K562 (cell line): ENCODE data around the gene DNAI1. TPM values are rescaled to one million over a fixed set of nuclear protein-coding genes. Genes with fewer than 3 reads are reported as not detected.

Source experiments
- ATAC-seq: fragments of 200-7000 bp; cut with Tn5 transposase; 3 replicates; pipeline ENCODE4 v1.9.1; 2020; ENCODE audit warnings: moderate library complexity
- BruUV-seq: library from RNA; stranded (reverse); fragments of 400-500 nt; replicated peaks from 2 replicates; lab custom pipeline; 2021; lab: Mats Ljungman, UMichigan
- CTCF ChIA-PET: fragments of 300-600 bp; formaldehyde crosslinking; extraction: SDS; loops from one replicate; lab custom pipeline; 2021; ENCODE audit warnings: low intra/inter-chr PET ratio; lab: Yijun Ruan, JAX
- POLR2A ChIA-PET: fragments of 300-600, 350-650 bp; sonication (Branson Sonifier 250); formaldehyde crosslinking; extraction: SDS; loops from one replicate; lab custom pipeline; 2021; ENCODE audit warnings: antibody characterized with exemption, inconsistent platforms; lab: Yijun Ruan, JAX
- DNase-seq, 4 experiments: peaks; one replicate each; pipeline versions ENCODE4 v3.0.0 to v3.0.0-alpha.2; 2011 to 2018; ENCODE audit warnings: low spot score in 3 of 4, mixed read lengths in 3 of 4; ENCODE audit errors: extremely low read depth in 1 of 4
- FAIRE-seq: peaks from 2 replicates; lab custom pipeline; 2011; peaks lifted over from hg19 to GRCh38; lab: Jason Lieb, UNC
- H2AFZ ChIP-seq: 2 replicates; pipeline ENCODE4 v1.6.0; 2011; ENCODE audit warnings: low read depth, low read length, control low read depth, inconsistent platforms
- H3K27ac ChIP-seq: fragments of 200-600 bp; 3 replicates; pipeline ENCODE4 v1.8.0; 2011; ENCODE audit warnings: low read depth, mild to moderate bottlenecking, control low read depth, inconsistent platforms, low read length, moderate library complexity, mixed read lengths; ENCODE audit errors: extremely low read depth
- H3K27me3 ChIP-seq, 2 experiments: fragments of 300-600 bp in 1 of 2; 2 replicates in 1 of 2; 3 replicates in 1 of 2; pipeline versions ENCODE4 v1.6.0 to v1.8.0; 2011; ENCODE audit warnings: inconsistent platforms in 2 of 2, low read length in 2 of 2, mild to moderate bottlenecking in 1 of 2, mixed read lengths in 1 of 2, moderate library complexity in 1 of 2; ENCODE audit not compliant: control insufficient read depth in 2 of 2, insufficient read depth in 2 of 2
- H3K36me3 ChIP-seq: fragments of 300-600 bp; 3 replicates; pipeline ENCODE4 v1.8.0; 2011; ENCODE audit warnings: mild to moderate bottlenecking, low read length, inconsistent platforms; ENCODE audit not compliant: control insufficient read depth, insufficient read depth
- H3K4me1 ChIP-seq, 2 experiments: fragments of 200-600 bp in 1 of 2; replicated peaks in 1 of 2; 2 replicates in 1 of 2; 3 replicates in 1 of 2; pipeline versions ENCODE4 v1.5.1 to v1.8.0; 2011; ENCODE audit warnings: inconsistent platforms in 2 of 2, low read length in 2 of 2, mild to moderate bottlenecking in 1 of 2, mixed read lengths in 1 of 2, moderate library complexity in 1 of 2; ENCODE audit not compliant: control insufficient read depth in 2 of 2, insufficient read depth in 2 of 2
- H3K4me2 ChIP-seq: 2 replicates; pipeline ENCODE4 v1.6.1; 2011; ENCODE audit warnings: low read length, control low read depth, inconsistent platforms, mixed read lengths; ENCODE audit not compliant: insufficient read depth
- H3K4me3 ChIP-seq: fragments of 200-600 bp; sonication (generic), shearing (Covaris generic); 2 replicates; pipeline ENCODE4 v1.5.1; 2016; ENCODE audit warnings: control low read depth, inconsistent platforms
- H3K79me2 ChIP-seq: fragments of 200-600 bp; 3 replicates; pipeline ENCODE4 v1.8.0; 2011; ENCODE audit warnings: low read length, inconsistent platforms; ENCODE audit not compliant: control insufficient read depth, insufficient read depth
- H3K9ac ChIP-seq, 2 experiments: 2 replicates each; pipeline versions ENCODE4 v1.6.0 to v1.6.1; 2011; ENCODE audit warnings: low read depth in 2 of 2, low read length in 2 of 2, control low read depth in 1 of 2, inconsistent platforms in 1 of 2, mild to moderate bottlenecking in 1 of 2, mixed read lengths in 1 of 2; ENCODE audit not compliant: insufficient read depth in 1 of 2
- H3K9me1 ChIP-seq: one replicate; pipeline ENCODE4 v1.6.0; 2011; ENCODE audit warnings: inconsistent platforms, mild to moderate bottlenecking, low read length, moderate library complexity; ENCODE audit not compliant: control insufficient read depth, insufficient read depth
- H3K9me3 ChIP-seq: replicated peaks from 2 replicates; pipeline ENCODE4 v1.5.1; 2011; ENCODE audit warnings: low read depth, low read length, inconsistent platforms; ENCODE audit not compliant: control insufficient read depth, insufficient read depth
- H4K20me1 ChIP-seq: replicated peaks from 2 replicates; pipeline ENCODE4 v1.6.1; 2011; ENCODE audit warnings: low read length, inconsistent platforms, mixed read lengths; ENCODE audit not compliant: control insufficient read depth, insufficient read depth
- ESRRB ChIP-seq: fragments of 250-450 bp; sonication (Bioruptor Pico); IDR thresholded peaks from 2 replicates; pipeline ENCODE4 v1.5.0; 2020; ENCODE audit warnings: mild to moderate bottlenecking, moderate library complexity, borderline replicate concordance
- GTF2F1 ChIP-seq: IDR thresholded peaks from 2 replicates; pipeline ENCODE4 v1.6.1; 2011; ENCODE audit warnings: low read depth, low read length, improper control_type of control experiment
- MBD2 ChIP-seq: sonication (generic); IDR thresholded peaks from 2 replicates; pipeline ENCODE4 v1.6.1; 2016; ENCODE audit warnings: low read depth, borderline replicate concordance
- POLR2AphosphoS5 ChIP-seq: IDR thresholded peaks from 2 replicates; pipeline ENCODE4 v1.6.1; 2011; ENCODE audit warnings: mild to moderate bottlenecking, low read depth, low read length, moderate library complexity; ENCODE audit not compliant: control insufficient read depth, insufficient read depth
- SOX6 ChIP-seq: fragments of 450-650 bp; IDR thresholded peaks from 2 replicates; pipeline ENCODE4 v1.6.1; 2014; ENCODE audit warnings: mild to moderate bottlenecking
- SP1 ChIP-seq: sonication (generic); formaldehyde crosslinking; IDR thresholded peaks from 2 replicates; pipeline ENCODE4 v1.8.1; 2022; ENCODE audit warnings: mild to moderate bottlenecking, missing genetic modification reagents
- TOE1 ChIP-seq, 2 experiments: fragments of 450-650 bp in 1 of 2; sonication (generic) in 1 of 2; formaldehyde crosslinking in 1 of 2; IDR thresholded peaks; 2 replicates each; pipeline versions ENCODE4 v1.7.1 to v1.8.0; 2016 to 2022; ENCODE audit warnings: borderline replicate concordance in 2 of 2, mild to moderate bottlenecking in 2 of 2, antibody characterized with exemption in 1 of 2, inconsistent platforms in 1 of 2, low read depth in 1 of 2, missing genetic modification reagents in 1 of 2, moderate library complexity in 1 of 2
- ZBTB8A ChIP-seq: fragments of 450-650 bp; IDR thresholded peaks from 2 replicates; pipeline ENCODE4 v1.6.1; 2018; ENCODE audit warnings: mild to moderate bottlenecking, moderate library complexity; ENCODE audit not compliant: partially characterized antibody
- WGBS: fragments of 100-300 bp; shearing (Covaris generic); methylation state at CpG from one replicate; pipeline ENCODE4 v1.1.6; 2016; ENCODE audit warnings: low coverage, mixed read lengths; ENCODE audit not compliant: insufficient coverage; ENCODE audit errors: missing lambda C conversion rate; 5-methylcytosine and 5-hydroxymethylcytosine counted together
- in situ Hi-C: fragments of 300-500 bp; cut with MboI; formaldehyde crosslinking; loops from 4 replicates; pipeline ENCODE4 v1.15.0; 2018; ENCODE audit warnings: inconsistent platforms, mixed read lengths
- intact Hi-C: fragments of 100-400 bp; cut with micrococcal nuclease; formaldehyde crosslinking; loops from 2 replicates; pipeline ENCODE4 v1.14.2; 2022
- polyA plus RNA-seq, 8 experiments: library from polyadenylated mRNA; depleted of rRNA in 4 of 8; stranded (reverse) in 5 of 8; unstranded in 3 of 8; fragments of >200 nt; fragmentation: Nextera tagmentation in 2 of 8; fragmentation: Illumina TruSeq in 1 of 8; extraction: Ambion mirVana in 2 of 8; extraction: Trizol in 1 of 8; gene quantifications; 2 replicates each; pipeline versions ENCODE4 v1.2.1 to v1.2.3, GENCODE V29; 2011 to 2014; ENCODE audit warnings: inconsistent platforms in 1 of 8, missing spikeins in 1 of 8
- total RNA-seq, 7 experiments: library from RNA; depleted of rRNA in 6 of 7; stranded (reverse); fragments of >200 nt in 6 of 7; fragmentation: Illumina TruSeq in 2 of 7; extraction: Trizol in 2 of 7; gene quantifications; 2 replicates each; pipeline versions ENCODE4 v1.2.1 to v1.2.3, GENCODE V29; 2011 to 2021; ENCODE audit warnings: low replicate concordance in 1 of 7

The DNAI1 gene
- total and polyA plus RNA-seq, 9 of the 15 experiments (the other 6 are each of a cell fraction or from before 2014, with no cell fraction given): 0.01 to 0.17 (median 0.04) TPM; not detected in 6

DNA sequence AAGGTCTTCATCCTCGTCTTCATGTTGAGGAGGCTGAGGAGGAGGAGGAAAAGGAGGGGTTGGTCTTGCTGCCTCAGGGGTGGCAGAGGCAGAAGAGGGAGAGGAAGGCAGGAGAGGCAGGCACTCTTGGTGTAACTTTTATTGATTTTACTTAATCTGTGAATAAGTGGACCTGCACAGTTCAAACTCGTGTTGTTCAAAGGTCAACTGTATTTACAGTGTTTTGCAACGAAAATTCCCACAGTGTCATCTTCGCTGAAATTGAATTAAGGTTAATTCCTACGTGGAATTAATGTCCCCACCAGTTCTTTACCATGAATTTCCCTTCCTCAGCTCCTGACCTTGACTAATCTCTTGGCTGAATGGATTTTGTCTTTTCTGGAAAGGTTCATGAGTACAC lies 85.4 kb downstream of the DNAI1 start:
- Histone ChIP-seq H3K9ac (no peak overlapping the region), H3K79me2 (no peaks in the 10 kb centered on the region), H3K27ac (no peak overlapping the region), H2AFZ (no peak overlapping the region), H4K20me1 (peaks cover 9% of the 10 kb centered on the region; the same call in 1 of the 2 replicates), H3K4me1 (no peaks in the 10 kb centered on the region), H3K9me1 (no peaks in the 10 kb centered on the region), H3K4me2 (no peak overlapping the region), H3K27me3 (peaks cover 0 to 16% of the 10 kb centered on the region in 2 experiments; a peak in 2 of 5 replicates), H3K36me3 (no peaks in the 10 kb centered on the region), H3K9me3 (no peaks in the 10 kb centered on the region), H3K4me3 (no peak overlapping the region)
- no peak for TF ChIP-seq ZBTB8A
- TF ChIP-seq ESRRB (CRISPR knock-in tag): no peak
- TF ChIP-seq GTF2F1: no peak
- TF ChIP-seq POLR2AphosphoS5: no peak
- TF ChIP-seq SOX6: no peak
- no peak for TF ChIP-seq MBD2
- no peak for TF ChIP-seq TOE1 (IDR thresholded peaks at IDR 0.05; ENCODE audit: borderline replicate concordance)
- TF ChIP-seq TOE1 (CRISPR knock-in tag; IDR thresholded peaks at IDR 0.05; ENCODE audit: borderline replicate concordance, low read depth): no peak
- no peak for TF ChIP-seq SP1 (CRISPR knock-in tag)
- no TSS peak for BruUV-seq
- ATAC-seq (no peak), FAIRE-seq (no peak), DNase-seq (no peak)
- ChIA-PET POLR2A (interaction anchor here (0.8 to 1.2 kb wide), 2 partner anchors 12 to 35 kb away, joined by 3 read pairs; no protein-coding TSS in a partner anchor), CTCF (no interaction called here)
- in situ Hi-C loops: no loop called here
- WGBS: 4% methylated on average over 5 of the region's 5 CpGs
- intact Hi-C loops: no loop called here
